Measurements from ENCODE around the gene NCBP3. TPM values are rescaled to one million over a fixed set of nuclear protein-coding genes. Genes with fewer than 3 reads are reported as not detected.

The NCBP3 gene
- total and polyA plus RNA-seq, 2 of the 8 experiments (the other 6 are each of a cell fraction or from before 2014, with no cell fraction given): 19.6 to 46.1 TPM

GRCh38 chr17:3857261-3858105 lies 11.4 kb upstream of the NCBP3 start:
- ChIA-PET POLR2A (ENCODE audit: partially characterized antibody) (interaction anchor here (1.7 to 2.8 kb wide), 2 partner anchors 11 to 14 kb away, joined by 7 to 16 read pairs; partner anchors contain the start of gene NCBP3), CTCF (ENCODE audit: partially characterized antibody) (interaction anchor here (0.7 to 12.7 kb wide), 7 partner anchors 11 to 179 kb away, joined by 3 to 131 read pairs (median 6); partner anchors contain the start of gene NCBP3)
- Histone ChIP-seq H4K20me1 (replicated peaks in 1 of 2; ENCODE audit: control insufficient read depth in 1 of 2, insufficient read depth in 2 of 2, low read length in 2 of 2) (peaks cover 0 to 2% of the 10 kb centered on the region in 2 experiments), H3K4me3 (ENCODE audit: extremely low read depth in 1 of 4, insufficient read depth in 2 of 4, low read depth in 3 of 4, low read length in 4 of 4) (no peak overlapping the region), H3K4me2 (ENCODE audit: insufficient read depth in 1 of 2, low read depth in 2 of 2, low read length in 2 of 2) (no peak overlapping the region), H2BK12ac (ENCODE audit: low read depth, low read length) (no peak overlapping the region), H3K9ac (replicated peaks in 1 of 4; ENCODE audit: extremely low read depth in 1 of 4, low read depth in 3 of 4, low read length in 3 of 4) (no peak overlapping the region), H4K8ac (ENCODE audit: extremely low read depth, insufficient read depth, low read length) (peak overlapping the region; percentile 6; the same call in 1 of the 2 replicates), H3K4me1 (replicated peaks in 1 of 4; ENCODE audit: control insufficient read depth in 3 of 4, insufficient read depth in 4 of 4, low read length in 3 of 4) (no peaks in the 10 kb centered on the region), H2AK5ac (ENCODE audit: low read depth, low read length) (no peak overlapping the region), H3K23me2 (ENCODE audit: low read depth, low read length) (no peaks in the 10 kb centered on the region), H3K18ac (ENCODE audit: extremely low read depth, low read length) (no peak overlapping the region), H2BK120ac (replicated peaks; ENCODE audit: low read depth, low read length) (no peak overlapping the region), H3K79me1 (ENCODE audit: low read depth, low read length) (no peaks in the 10 kb centered on the region), H3K4ac (replicated peaks; ENCODE audit: insufficient read length, low read depth, low read length) (no peak overlapping the region), H4K5ac (ENCODE audit: insufficient read length, low read depth, low read length) (no peak overlapping the region), H3K23ac (ENCODE audit: insufficient read length) (no peak overlapping the region), H2AFZ (ENCODE audit: low read length) (no peak overlapping the region), H3K36me3 (ENCODE audit: control insufficient read depth in 2 of 4, insufficient read depth in 4 of 4, low read length in 3 of 4) (peaks cover 0 to 11% (median 2%) of the 10 kb centered on the region in 4 experiments; a peak in 4 of 8 replicates), H2BK5ac (ENCODE audit: low read depth, low read length) (no peak overlapping the region), H3K27ac (ENCODE audit: low read depth, low read length) (no peak overlapping the region), H3K14ac (ENCODE audit: insufficient read length) (no peak overlapping the region), H3K9me3 (ENCODE audit: insufficient read depth in 2 of 2, low read depth in 1 of 2, low read length in 1 of 2) (no peaks in the 10 kb centered on the region), H2BK15ac (ENCODE audit: low read length) (no peak overlapping the region), H3K27me3 (replicated peaks in 1 of 4; ENCODE audit: control insufficient read depth in 3 of 4, extremely low read depth in 1 of 4, insufficient read depth in 3 of 4, low read length in 3 of 4) (no peaks in the 10 kb centered on the region; a peak in 1 of 7 replicates), H3K79me2 (ENCODE audit: control insufficient read depth in 1 of 2, insufficient read depth in 2 of 2, low read length in 2 of 2) (no peaks in the 10 kb centered on the region), H3K56ac (replicated peaks; ENCODE audit: insufficient read length, low read depth, low read length) (no peak overlapping the region), H2BK20ac (ENCODE audit: low read length) (no peak overlapping the region), H4K91ac (replicated peaks; ENCODE audit: insufficient read length, low read length) (no peak overlapping the region)
- WGBS, 2 experiments (ENCODE audit: extremely low coverage in 1 of 2, insufficient coverage in 1 of 2, insufficient read length in 1 of 2, insufficient replicate concordance in 2 of 2, low coverage in 1 of 2, low lambda C conversion rate in 2 of 2, missing lambda C conversion rate in 1 of 2): 91% methylated on average over 15 of the region's 16 CpGs; no CpG with 5 or more reads in 1 of the 2 experiments
- no peak for DNase-seq (ENCODE audit: low read depth in 1 of 2, low spot score in 2 of 2)
- TF ChIP-seq CTCF (IDR thresholded peaks at IDR 0.05; ENCODE audit: control extremely low read depth in 1 of 3, insufficient read depth in 1 of 3, low read depth in 1 of 3, low read length in 3 of 3) (peak in 1 of 3 experiments; percentile 10; a peak in 1 of 4 replicates), MAFK (IDR thresholded peaks at IDR 0.05; ENCODE audit: low read depth, low read length) (no peak)
- FAIRE-seq: no peak
